Caco-2 (cell line): ENCODE measurements around the gene TCIRG1. TPM values are rescaled to one million over a fixed set of nuclear protein-coding genes. Genes with fewer than 3 reads are reported as not detected.
A peak's percentile ranks its signal among the peaks of the same experiment; 100 is the strongest.

Source experiments
- BruUV-seq: library from RNA; stranded (reverse); fragments of 400-500 nt; replicated peaks from 2 replicates; lab custom pipeline; 2021; lab: Mats Ljungman, UMichigan
- CTCF ChIA-PET: fragments of 300-600 bp; sonication (Branson Sonifier 250); formaldehyde crosslinking; loops from one replicate; lab custom pipeline; 2022; ENCODE audit warnings: antibody characterized with exemption; lab: Charles Lee
- POLR2A ChIA-PET: fragments of 300-600 bp; sonication (Branson Sonifier 250); formaldehyde crosslinking; loops from one replicate; lab custom pipeline; 2022; ENCODE audit warnings: antibody characterized with exemption; lab: Charles Lee
- DNase-seq, 2 experiments: peaks; one replicate each; pipeline versions ENCODE4 v3.0.0 to v3.0.0-alpha.2; 2020 to 2022
- H3K27me3 ChIP-seq: replicated peaks from 2 replicates; pipeline ENCODE4 v1.6.0; 2011; ENCODE audit warnings: low read length; ENCODE audit not compliant: control insufficient read depth, insufficient read depth
- H3K36me3 ChIP-seq: 2 replicates; pipeline ENCODE4 v1.5.1; 2011; ENCODE audit warnings: low read length; ENCODE audit not compliant: control insufficient read depth, insufficient read depth
- H3K4me1 ChIP-seq: fragments of 250-450 bp; sonication (Bioruptor Pico); 2 replicates; pipeline ENCODE4 v1.5.1; 2020; ENCODE audit warnings: mild to moderate bottlenecking
- H3K4me3 ChIP-seq: 2 replicates; pipeline ENCODE4 v1.5.1; 2011; ENCODE audit warnings: low read depth, mild to moderate bottlenecking, control low read depth, low read length
- H3K9me3 ChIP-seq: fragments of 250-450 bp; sonication (Bioruptor Pico); 2 replicates; pipeline ENCODE4 v1.5.1; 2020; ENCODE audit warnings: mild to moderate bottlenecking, moderate library complexity
- H3K27ac Mint-ChIP-seq: one replicate; pipeline ENCODE4 v1.8.0; 2022; ENCODE audit warnings: mixed read lengths; ENCODE audit not compliant: unreplicated experiment
- H3K27me3 Mint-ChIP-seq: one replicate; pipeline ENCODE4 v1.8.0; 2022; ENCODE audit warnings: mixed read lengths; ENCODE audit not compliant: insufficient read depth, unreplicated experiment
- H3K36me3 Mint-ChIP-seq: one replicate; pipeline ENCODE4 v1.8.0; 2022; ENCODE audit warnings: mild to moderate bottlenecking, mixed read lengths; ENCODE audit not compliant: insufficient read depth, unreplicated experiment
- H3K4me1 Mint-ChIP-seq: one replicate; pipeline ENCODE4 v1.8.0; 2022; ENCODE audit warnings: low read depth, mixed read lengths; ENCODE audit not compliant: unreplicated experiment
- H3K4me3 Mint-ChIP-seq: one replicate; pipeline ENCODE4 v1.8.0; 2022; ENCODE audit warnings: mild to moderate bottlenecking, moderate library complexity, mixed read lengths; ENCODE audit not compliant: unreplicated experiment
- H3K9me3 Mint-ChIP-seq: one replicate; pipeline ENCODE4 v1.8.0; 2022; ENCODE audit warnings: mixed read lengths; ENCODE audit not compliant: unreplicated experiment
- intact Hi-C: fragments of 100-400 bp; cut with micrococcal nuclease; formaldehyde crosslinking; loops from one replicate; pipeline ENCODE4 v1.10.0; 2022; ENCODE audit not compliant: unreplicated experiment
- total RNA-seq: library from RNA; stranded (reverse); gene quantifications from 2 replicates; pipeline ENCODE4 v1.2.3, GENCODE V29; 2022
- TF ChIP-seq, protein P1 (sequence below), 2 experiments: fragments of 200-600 bp in 1 of 2; IDR thresholded peaks; 1 replicate in 1 of 2; 2 replicates in 1 of 2; pipeline versions ENCODE4 v1.5.1 to v1.8.0; 2011 to 2022; ENCODE audit warnings: antibody characterized with exemption in 1 of 2, control low read depth in 1 of 2, inconsistent platforms in 1 of 2, low read depth in 1 of 2, low read length in 1 of 2, mild to moderate bottlenecking in 1 of 2, moderate library complexity in 1 of 2; ENCODE audit not compliant: insufficient read depth in 1 of 2, severe bottlenecking in 1 of 2, unreplicated experiment in 1 of 2

The TCIRG1 gene
- total RNA-seq, 1 experiment from 2014 or later, result 2.7 TPM

DNA sequence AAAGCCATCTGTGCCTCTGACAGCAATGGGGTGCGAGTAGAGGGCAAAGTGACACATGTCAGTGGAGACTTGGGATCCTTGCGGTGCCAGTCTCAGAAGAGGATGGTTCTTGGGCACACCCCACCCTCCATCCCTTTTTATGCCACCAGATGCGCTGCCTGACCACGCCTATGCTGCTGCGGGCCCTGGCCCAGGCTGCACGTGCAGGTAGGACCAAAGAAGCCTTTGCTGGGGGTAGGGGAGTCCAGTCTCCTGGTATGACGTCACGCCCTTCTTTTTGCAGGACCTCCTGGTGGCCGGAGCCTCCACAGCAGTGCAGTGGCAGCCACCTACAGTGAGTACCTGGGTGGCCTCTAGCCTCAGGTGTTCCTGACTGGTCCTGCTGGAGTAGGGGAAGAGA is 6.8 kb upstream of the TCIRG1 start:
- no peak overlapping the region for H3K4me3 ChIP-seq
- ChIA-PET POLR2A (no interaction called here), CTCF (no interaction called here)
- peaks cover 40% of the 10 kb centered on the region for H3K36me3 Mint-ChIP-seq
- intact Hi-C loops, result loop anchor here (5.0 kb wide), 1 partner anchor 90 kb away; the partner anchor contains the start of gene CHKA
- no TSS peak for BruUV-seq
- no peaks in the 10 kb centered on the region for H3K9me3 ChIP-seq
- TF ChIP-seq, protein P1, sequence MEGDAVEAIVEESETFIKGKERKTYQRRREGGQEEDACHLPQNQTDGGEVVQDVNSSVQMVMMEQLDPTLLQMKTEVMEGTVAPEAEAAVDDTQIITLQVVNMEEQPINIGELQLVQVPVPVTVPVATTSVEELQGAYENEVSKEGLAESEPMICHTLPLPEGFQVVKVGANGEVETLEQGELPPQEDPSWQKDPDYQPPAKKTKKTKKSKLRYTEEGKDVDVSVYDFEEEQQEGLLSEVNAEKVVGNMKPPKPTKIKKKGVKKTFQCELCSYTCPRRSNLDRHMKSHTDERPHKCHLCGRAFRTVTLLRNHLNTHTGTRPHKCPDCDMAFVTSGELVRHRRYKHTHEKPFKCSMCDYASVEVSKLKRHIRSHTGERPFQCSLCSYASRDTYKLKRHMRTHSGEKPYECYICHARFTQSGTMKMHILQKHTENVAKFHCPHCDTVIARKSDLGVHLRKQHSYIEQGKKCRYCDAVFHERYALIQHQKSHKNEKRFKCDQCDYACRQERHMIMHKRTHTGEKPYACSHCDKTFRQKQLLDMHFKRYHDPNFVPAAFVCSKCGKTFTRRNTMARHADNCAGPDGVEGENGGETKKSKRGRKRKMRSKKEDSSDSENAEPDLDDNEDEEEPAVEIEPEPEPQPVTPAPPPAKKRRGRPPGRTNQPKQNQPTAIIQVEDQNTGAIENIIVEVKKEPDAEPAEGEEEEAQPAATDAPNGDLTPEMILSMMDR (IDR thresholded peaks at IDR 0.05; ENCODE audit: insufficient read depth in 1 of 2, low read depth in 1 of 2, low read length in 1 of 2, severe bottlenecking in 1 of 2, unreplicated experiment in 1 of 2), result no peak
- H3K9me3 Mint-ChIP-seq, result no peaks in the 10 kb centered on the region
- H3K4me1 Mint-ChIP-seq, result peaks cover 13% of the 10 kb centered on the region
- no peaks in the 10 kb centered on the region for H3K27me3 Mint-ChIP-seq
- H3K27ac Mint-ChIP-seq, result peak overlapping the region; percentile 90
- H3K4me1 ChIP-seq, result peaks cover 13% of the 10 kb centered on the region
- peaks cover 4% of the 10 kb centered on the region for H3K36me3 ChIP-seq
- DNase-seq, result no peak
- no peaks in the 10 kb centered on the region for H3K27me3 ChIP-seq
- peak overlapping the region; percentile 85 for H3K4me3 Mint-ChIP-seq

DNA sequence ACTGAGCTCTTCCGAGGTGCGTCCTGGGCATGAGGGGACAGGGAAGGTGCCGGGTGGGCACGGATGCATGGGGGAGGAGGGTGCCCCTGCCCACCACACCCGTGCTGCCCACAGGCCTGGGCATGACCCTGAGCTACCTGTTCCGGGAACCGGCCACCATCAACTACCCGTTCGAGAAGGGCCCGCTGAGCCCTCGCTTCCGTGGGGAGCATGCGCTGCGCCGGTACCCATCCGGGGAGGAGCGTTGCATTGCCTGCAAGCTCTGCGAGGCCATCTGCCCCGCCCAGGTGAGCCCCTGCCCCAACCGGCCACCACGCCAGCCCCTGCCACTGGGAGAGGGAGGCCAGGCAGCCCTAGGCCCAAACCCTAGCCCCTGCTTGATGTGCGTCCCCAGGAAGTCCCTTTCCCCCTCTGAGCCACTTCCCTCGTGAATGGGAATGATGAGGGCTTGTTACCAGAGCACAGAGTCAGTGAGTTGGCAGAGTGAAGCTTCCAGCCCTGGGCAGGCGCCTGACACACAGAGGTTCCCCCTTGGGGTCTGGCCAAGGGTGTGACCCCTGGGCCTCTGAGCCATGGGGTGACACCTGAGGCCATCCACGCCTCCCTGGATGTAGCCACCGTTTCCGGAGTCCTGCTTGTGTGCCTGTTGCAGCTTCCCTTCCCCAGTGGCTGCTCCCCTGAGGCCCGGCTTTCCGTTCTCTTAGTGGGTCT is 5.7 kb upstream of the TCIRG1 start:
- no peak overlapping the region for H3K4me3 Mint-ChIP-seq
- H3K4me1 Mint-ChIP-seq, result peaks cover 25% of the 10 kb centered on the region
- no peak overlapping the region for H3K27ac Mint-ChIP-seq
- Histone ChIP-seq H3K27me3 (no peaks in the 10 kb centered on the region), H3K4me1 (peaks cover 21% of the 10 kb centered on the region), H3K4me3 (no peak overlapping the region), H3K36me3 (peaks cover 4% of the 10 kb centered on the region), H3K9me3 (no peaks in the 10 kb centered on the region)
- H3K9me3 Mint-ChIP-seq, result no peaks in the 10 kb centered on the region
- ChIA-PET CTCF (interaction anchor here (0.5 to 0.6 kb wide), 2 partner anchors 71 to 265 kb away, joined by 3 to 4 read pairs; no protein-coding TSS in a partner anchor), POLR2A (no interaction called here)
- intact Hi-C loops, result loop anchor here (5.0 kb wide), 1 partner anchor 89 kb away; the partner anchor contains the start of gene CHKA
- no TSS peak for BruUV-seq
- TF ChIP-seq, protein P1 (IDR thresholded peaks at IDR 0.05; ENCODE audit: insufficient read depth in 1 of 2, low read depth in 1 of 2, low read length in 1 of 2, severe bottlenecking in 1 of 2, unreplicated experiment in 1 of 2), result no peak
- peaks cover 51% of the 10 kb centered on the region for H3K36me3 Mint-ChIP-seq
- DNase-seq, result no peak
- no peaks in the 10 kb centered on the region for H3K27me3 Mint-ChIP-seq

DNA sequence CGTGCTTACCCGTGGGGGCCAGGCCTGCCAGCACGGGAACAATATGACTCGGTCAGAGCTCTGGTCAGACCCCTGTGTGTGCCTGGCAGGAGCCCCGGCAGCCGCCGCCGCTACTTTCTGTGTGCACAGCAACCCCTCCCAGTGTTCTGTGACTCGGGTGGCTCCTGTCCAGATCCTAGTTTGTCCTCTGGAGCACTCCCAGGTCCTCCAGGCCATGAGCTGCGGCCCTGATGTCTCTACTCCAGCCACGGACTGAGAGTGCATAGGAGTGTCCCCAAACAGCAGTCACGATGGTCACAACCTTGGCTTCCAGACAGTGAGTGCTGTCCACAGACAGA is 5.1 kb upstream of the TCIRG1 start:
- no peaks in the 10 kb centered on the region for H3K9me3 Mint-ChIP-seq
- no peak overlapping the region for H3K4me3 Mint-ChIP-seq
- TF ChIP-seq, protein P1 (IDR thresholded peaks at IDR 0.05; ENCODE audit: insufficient read depth in 1 of 2, low read depth in 1 of 2, low read length in 1 of 2, severe bottlenecking in 1 of 2, unreplicated experiment in 1 of 2), result no peak
- H3K4me1 ChIP-seq, result peaks cover 26% of the 10 kb centered on the region
- no peak overlapping the region for H3K27ac Mint-ChIP-seq
- peaks cover 56% of the 10 kb centered on the region for H3K36me3 Mint-ChIP-seq
- no peak overlapping the region for H3K4me3 ChIP-seq
- H3K4me1 Mint-ChIP-seq, result peaks cover 25% of the 10 kb centered on the region
- intact Hi-C loops, result loop anchor here (5.0 kb wide), 1 partner anchor 89 kb away; the partner anchor contains the start of gene CHKA
- no peaks in the 10 kb centered on the region for H3K9me3 ChIP-seq
- no peaks in the 10 kb centered on the region for H3K27me3 ChIP-seq
- ChIA-PET POLR2A (no interaction called here), CTCF (interaction anchor here (0.6 kb wide), 1 partner anchor 71 kb away, joined by 3 read pairs; no protein-coding TSS in a partner anchor)
- peaks cover 4% of the 10 kb centered on the region for H3K36me3 ChIP-seq
- no TSS peak for BruUV-seq
- H3K27me3 Mint-ChIP-seq, result no peaks in the 10 kb centered on the region
- DNase-seq, result no peak
